GM06990 (cell line): ENCODE results near the gene CCNK.

Experiments used
- DNase-seq: peaks from one replicate; pipeline ENCODE4 v3.0.0-alpha.2; 2011; ENCODE audit not compliant: insufficient read length; ENCODE audit errors: extremely low read depth
- H3K27me3 ChIP-seq: replicated peaks from 2 replicates; pipeline ENCODE4 v1.6.0; 2011; ENCODE audit warnings: low read length; ENCODE audit not compliant: control insufficient read depth, insufficient read depth
- H3K36me3 ChIP-seq: 2 replicates; pipeline ENCODE4 v1.5.1; 2011; ENCODE audit warnings: low read length; ENCODE audit not compliant: control insufficient read depth, insufficient read depth
- H3K4me3 ChIP-seq: replicated peaks from 2 replicates; pipeline ENCODE4 v1.5.1; 2011; ENCODE audit warnings: low read depth, mild to moderate bottlenecking, control low read depth, low read length
- TF ChIP-seq, protein P1 (sequence below): IDR thresholded peaks from 2 replicates; pipeline ENCODE4 v1.5.1; 2011; ENCODE audit warnings: low read length, control low read depth, mild to moderate bottlenecking, inconsistent platforms; ENCODE audit not compliant: insufficient read depth, poor library complexity, severe bottlenecking

Gene CCNK

DNA sequence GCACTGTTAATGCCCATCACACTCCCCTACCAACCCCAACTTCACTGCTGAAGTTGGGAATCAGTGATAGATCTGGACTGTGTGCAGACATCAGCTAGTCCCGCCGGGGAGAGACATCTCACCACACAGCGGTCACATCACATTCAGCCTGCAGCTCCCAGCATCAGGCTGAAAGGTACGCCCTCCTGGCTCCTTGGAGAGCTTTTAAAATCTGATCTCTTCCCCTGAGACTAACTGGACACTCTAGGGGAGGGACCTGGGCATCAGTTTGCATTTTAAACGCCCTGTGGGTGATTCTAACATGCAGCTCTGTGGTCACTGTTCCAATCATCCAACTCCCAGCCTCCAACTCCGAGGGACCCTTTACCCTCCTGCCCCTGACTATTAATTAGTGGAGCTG lies 64.4 kb downstream of the CCNK start:
- Histone ChIP-seq H3K4me3 (no peak overlapping the region), H3K36me3 (no peaks in the 10 kb centered on the region), H3K27me3 (no peaks in the 10 kb centered on the region; the same call in 1 of the 2 replicates)
- no peak for DNase-seq
- TF ChIP-seq, protein P1, sequence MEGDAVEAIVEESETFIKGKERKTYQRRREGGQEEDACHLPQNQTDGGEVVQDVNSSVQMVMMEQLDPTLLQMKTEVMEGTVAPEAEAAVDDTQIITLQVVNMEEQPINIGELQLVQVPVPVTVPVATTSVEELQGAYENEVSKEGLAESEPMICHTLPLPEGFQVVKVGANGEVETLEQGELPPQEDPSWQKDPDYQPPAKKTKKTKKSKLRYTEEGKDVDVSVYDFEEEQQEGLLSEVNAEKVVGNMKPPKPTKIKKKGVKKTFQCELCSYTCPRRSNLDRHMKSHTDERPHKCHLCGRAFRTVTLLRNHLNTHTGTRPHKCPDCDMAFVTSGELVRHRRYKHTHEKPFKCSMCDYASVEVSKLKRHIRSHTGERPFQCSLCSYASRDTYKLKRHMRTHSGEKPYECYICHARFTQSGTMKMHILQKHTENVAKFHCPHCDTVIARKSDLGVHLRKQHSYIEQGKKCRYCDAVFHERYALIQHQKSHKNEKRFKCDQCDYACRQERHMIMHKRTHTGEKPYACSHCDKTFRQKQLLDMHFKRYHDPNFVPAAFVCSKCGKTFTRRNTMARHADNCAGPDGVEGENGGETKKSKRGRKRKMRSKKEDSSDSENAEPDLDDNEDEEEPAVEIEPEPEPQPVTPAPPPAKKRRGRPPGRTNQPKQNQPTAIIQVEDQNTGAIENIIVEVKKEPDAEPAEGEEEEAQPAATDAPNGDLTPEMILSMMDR, result no peak

DNA sequence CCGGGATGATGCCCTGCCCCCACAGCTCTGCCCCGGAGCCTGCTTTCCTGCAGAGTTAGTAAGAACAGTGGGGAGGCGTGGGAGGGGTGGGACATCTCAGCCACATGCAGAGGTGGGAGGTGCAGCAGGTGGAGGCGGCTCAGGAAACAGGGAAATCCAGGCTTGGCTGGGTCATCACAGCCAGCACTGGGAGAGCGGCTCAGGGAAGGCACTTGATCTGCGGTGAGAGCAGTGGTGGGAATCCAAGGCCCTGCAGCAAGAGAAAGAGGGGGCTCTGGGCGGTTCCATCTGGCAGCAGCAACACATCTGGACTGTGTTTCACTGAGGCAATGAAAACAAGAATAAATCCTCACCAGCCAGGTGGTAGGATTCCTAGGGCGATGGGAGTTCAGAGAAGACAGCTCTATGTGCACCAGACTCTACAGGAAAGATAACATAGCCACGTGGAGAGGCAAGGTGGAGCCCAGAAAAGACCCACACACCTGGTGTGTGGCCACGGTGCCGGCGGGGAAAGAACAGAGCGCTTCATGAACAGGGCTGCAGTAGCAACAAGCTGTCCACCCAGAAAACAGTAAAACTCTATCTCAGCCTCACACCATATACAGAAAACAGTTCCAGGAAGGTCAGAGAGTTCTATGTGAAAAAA lies 65.1 kb downstream of the CCNK start:
- TF ChIP-seq, protein P1, result no peak
- H3K36me3 ChIP-seq, result no peaks in the 10 kb centered on the region
- H3K27me3 ChIP-seq, result no peaks in the 10 kb centered on the region; the same call in 1 of the 2 replicates
- no peak for DNase-seq
- H3K4me3 ChIP-seq, result no peak overlapping the region

DNA sequence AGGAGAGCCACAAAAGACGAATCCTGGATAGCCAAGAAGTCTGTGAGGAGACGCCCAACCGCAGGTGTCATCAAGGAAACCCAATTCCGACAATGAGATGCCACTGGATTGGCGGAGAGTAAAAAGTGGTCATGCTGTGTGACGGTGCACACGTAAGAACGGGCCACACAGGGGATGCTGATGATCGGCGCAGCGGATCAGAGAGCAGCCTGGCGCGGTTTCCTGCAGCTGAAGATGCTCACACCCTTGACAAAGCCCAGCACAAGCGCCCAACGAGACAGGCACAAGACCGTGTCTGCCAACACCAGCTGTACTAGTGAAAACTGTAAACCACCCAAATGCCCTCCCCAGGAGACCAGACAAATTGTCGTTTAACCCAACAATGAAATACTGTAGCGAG lies 67.0 kb downstream of the CCNK start:
- DNase-seq, result no peak
- Histone ChIP-seq H3K4me3 (no peak overlapping the region), H3K27me3 (no peaks in the 10 kb centered on the region; the same call in 1 of the 2 replicates), H3K36me3 (no peaks in the 10 kb centered on the region)
- TF ChIP-seq, protein P1, result no peak

DNA sequence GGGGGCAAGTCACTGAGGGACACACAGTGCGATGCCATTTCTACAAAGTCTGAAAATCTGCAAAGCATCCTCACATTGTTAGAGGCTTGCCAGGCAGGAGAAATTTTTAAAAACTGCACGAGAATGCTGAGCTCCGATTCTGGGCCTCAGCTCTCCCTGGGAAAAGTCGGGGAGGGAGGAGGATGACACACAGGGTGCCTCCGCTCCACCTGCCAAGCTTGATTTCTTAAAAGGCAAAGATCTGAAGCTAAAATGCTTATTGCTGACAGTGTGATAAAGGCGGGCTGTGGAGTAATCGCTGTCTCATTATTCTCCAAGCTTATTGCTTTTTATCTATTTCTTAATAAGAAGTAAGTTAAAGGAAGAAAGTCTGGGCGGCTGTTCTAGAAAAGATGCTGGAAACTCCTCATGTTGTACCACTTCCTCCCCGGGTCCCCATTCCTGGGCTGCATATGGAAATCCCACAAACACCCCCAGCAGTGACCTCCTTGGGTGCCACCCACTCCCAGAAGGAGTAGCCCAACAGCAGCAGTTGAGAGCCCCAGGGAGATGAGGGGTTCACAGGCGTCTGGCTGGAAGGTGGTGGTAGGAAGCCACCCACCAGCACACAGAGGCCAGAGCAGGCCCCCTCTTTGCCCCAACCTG lies 67.8 kb downstream of the CCNK start:
- TF ChIP-seq, protein P1, result no peak

DNA sequence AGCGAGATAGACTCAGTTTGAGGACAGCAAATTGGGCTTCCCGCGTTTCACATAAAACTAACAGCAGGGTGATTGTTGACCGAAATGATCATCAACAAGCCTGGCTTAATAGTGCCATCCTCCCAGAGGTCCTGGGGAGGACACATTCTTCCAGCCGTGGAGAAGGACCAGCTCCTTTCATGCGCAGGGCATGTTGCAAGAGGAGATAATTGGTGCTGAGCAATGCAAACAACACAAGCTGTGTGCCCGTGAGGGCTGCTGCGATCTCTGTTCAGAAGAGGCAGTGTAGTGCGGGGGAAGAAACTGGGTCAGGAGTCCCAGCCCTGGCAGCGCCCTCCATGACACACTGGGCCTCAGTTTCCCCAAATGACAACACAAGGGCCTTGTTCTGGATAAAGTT lies 68.5 kb downstream of the CCNK start:
- H3K36me3 ChIP-seq, result no peaks in the 10 kb centered on the region
- TF ChIP-seq, protein P1, result no peak
- DNase-seq, result no peak
- no peak overlapping the region for H3K4me3 ChIP-seq
- no peaks in the 10 kb centered on the region; the same call in 1 of the 2 replicates for H3K27me3 ChIP-seq

More for the DNA sequence above, 67.8 kb downstream of the CCNK start:
- Histone ChIP-seq H3K4me3 (no peak overlapping the region), H3K36me3 (no peaks in the 10 kb centered on the region), H3K27me3 (no peaks in the 10 kb centered on the region; the same call in 1 of the 2 replicates)
- no peak for DNase-seq
